ENCODE data around the gene RHOT2. TPM values are rescaled to one million over a fixed set of nuclear protein-coding genes. Genes with fewer than 3 reads are reported as not detected.

RHOT2 gene
- polyA plus RNA-seq (ENCODE audit: insufficient read length in 3 of 3), result 10 to 100 TPM; 58.2 to 68.2 (median 60.6) TPM

DNA sequence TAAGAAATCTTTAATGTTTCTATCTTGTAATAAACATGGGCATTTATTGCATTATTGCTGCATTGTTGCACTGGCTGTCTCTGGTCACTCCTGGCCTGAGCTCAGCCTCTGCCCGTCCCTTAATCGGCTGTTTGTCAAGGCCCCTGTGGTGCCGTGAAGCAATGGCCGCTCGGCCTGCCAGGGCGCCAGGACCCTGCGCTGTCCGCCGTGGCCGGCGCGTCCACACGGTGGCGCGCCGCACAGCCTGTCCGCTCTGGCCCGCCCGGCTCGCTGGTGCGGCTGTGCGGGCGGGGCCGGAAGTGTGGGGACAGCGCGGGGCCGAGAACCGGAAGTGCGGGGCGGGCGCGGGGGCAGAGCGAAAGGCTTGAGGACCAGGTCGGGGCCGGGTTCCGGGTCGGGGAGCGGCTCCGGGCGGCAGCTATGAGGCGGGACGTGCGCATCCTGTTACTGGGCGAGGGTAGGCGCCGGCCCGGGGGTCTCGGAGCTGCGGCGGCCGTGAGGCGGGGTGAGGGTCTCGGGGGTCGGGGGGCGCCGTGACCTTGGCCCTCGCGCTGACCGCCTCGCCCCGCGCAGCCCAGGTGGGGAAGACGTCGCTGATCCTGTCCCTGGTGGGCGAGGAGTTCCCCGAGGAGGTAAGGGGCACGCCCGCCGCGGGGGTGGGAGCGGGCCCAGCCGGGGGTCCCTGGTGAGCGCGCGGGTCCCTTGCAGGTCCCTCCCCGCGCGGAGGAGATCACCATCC is at the start of gene RHOT2:
Gene RHOT2 (plus strand): TSS at position 353 of the 739 bp plus-strand sequence. CDS start 68 bp downstream, at position 421.
- DNase-seq (ENCODE audit: low read depth in 3 of 3, low spot score in 2 of 3), result peak in 2 of 3 donors; percentile 78 to 84

DNA sequence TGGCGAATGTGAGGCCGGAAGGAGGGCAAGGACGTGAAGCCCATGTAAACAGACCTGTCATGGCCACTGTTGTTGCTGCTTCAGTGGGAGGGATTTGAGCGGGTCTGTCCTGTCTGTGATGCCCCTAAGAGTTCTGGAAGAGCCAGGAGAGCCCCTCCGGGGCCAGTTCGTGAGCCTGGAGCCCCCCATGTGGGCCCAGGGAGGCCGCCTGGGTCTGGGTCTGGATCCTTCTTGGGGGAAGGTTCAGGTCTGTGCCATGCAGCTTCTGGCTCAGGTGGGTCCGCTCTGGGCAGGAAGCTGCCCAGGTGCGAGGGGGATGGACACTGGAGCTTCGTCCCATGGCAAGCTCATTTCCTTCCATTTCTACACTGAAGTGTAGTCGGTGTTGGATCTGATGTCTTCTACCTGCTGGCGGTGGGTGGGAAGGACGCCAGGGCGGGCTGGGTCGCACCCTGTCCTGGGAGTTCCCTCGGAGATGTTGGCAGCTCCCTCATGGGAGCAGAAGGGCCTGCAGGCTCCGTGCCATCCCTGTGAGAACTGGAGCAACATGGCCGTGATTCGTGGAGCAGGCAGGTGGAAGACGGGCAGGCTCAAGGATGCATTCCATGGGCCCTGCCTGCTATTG is 48.3 kb upstream of the RHOT2 start:
- DNase-seq (ENCODE audit: low read depth in 3 of 3, low spot score in 2 of 3), result no peak

DNA sequence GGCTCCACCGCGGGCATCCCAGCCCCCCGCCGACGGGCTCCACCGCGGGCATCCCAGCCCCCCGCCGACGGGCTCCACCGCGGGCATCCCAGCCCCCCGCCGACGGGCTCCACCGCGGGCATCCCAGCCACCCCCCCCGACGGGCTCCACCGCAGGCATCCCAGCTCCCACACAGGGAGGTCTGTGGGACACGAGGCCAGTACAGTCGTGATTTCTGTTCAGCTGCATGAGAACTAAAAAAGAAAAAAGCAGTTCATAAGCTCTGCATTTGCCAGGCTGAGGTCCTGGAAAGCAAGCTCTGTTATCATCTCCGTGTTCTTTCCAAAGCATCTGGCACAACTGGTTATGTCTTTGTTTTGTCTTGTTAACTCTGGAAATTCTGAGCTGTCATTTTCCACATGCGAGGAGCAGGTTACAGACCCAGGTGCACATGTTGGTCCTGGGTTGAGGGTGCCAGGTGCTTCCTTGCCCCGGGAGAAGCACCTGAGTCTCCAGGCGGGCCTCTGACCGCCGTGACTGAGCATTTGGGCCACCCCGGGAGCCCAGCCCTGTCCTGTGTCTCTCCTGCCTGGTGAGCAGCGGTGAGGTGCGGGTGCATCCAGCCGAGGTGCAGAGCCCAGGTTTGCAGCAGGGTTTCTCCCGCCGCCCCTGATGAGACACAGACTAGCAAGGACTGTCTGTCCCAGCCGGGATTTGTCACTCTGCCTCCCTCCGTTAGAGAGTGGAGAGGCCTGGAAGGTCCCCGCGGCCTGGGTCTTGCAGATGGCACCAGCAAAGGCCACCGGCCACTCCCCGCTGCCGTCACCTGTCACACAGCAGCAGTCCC is 47.0 kb upstream of the RHOT2 start:
- DNase-seq (ENCODE audit: low read depth in 3 of 3, low spot score in 2 of 3), result no peak

DNA sequence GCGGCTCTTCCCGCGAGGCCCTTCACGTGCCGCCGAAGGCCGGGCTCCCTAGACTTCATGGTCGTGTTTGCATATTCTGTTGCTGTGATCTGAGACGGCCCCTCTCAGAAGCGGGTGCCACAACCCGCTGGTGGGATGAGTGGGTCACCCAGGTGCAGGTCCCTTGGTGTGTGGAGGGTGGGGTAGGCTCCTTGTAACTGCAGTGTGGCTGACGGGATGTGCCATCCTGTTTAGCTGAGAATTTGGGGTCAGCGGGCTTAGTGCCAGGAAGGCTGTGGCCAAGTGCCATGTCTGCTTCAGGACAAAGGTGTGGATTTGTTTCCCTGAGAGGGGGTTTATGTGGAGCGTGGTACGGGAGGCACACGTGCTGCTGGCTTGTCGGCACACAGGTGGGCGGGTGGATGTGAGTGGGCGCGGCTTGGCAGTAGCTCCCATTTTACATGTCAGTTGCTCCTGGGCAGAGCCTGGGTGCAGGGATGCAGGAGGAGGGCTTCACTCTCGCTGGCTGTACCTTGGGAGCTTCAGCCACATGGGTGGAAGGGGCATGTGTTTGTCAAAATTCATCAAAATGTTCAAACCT is 46.3 kb upstream of the RHOT2 start:
- no peak for DNase-seq (ENCODE audit: low read depth in 3 of 3, low spot score in 2 of 3)

DNA sequence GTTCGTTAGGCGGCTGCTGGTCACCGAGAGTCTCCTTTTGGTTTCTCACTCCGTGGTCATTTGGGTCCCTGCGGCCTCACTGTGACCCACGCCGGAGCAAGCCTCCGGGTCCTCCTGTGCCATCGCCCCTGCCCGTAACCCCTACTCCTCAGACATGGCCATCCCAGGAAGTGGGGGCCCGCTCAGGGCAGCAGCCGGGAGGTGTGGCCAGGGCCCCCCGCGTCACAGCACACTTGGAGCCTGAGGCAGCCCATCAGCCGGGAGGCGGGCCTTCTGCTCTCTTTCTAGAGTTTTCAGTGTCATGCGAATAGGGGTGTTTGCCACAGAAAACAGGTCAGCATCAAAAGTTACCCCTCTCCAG is 45.0 kb upstream of the RHOT2 start:
- DNase-seq (ENCODE audit: low read depth in 3 of 3, low spot score in 2 of 3), result no peak

DNA sequence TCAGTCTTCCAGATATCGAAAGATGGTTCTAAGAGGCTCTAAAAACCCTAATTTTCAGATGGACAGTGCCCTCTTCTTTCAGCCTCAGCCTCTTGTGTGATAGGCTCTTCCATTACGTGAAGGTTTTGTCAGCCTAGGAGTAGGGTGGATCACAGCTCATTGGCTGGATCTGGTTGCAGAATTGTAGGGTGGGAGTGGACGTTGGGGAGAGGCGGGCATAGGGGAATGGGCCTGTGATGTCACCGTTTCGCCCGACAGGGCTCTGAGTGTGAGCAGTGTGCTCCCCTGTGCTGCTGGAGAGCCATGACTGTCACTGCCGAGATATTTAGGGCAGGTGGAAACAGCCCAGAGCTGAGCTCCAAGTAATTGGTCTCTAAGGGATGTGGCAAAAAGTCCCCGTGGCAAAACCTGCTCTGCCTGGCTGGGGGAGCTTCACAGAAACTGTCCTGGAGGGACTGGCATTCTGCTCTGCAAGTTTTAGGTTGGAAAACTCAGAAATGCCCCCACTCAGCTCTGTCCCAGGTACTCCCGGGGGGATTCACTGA is 43.3 kb upstream of the RHOT2 start:
- no peak for DNase-seq (ENCODE audit: low read depth in 3 of 3, low spot score in 2 of 3)

DNA sequence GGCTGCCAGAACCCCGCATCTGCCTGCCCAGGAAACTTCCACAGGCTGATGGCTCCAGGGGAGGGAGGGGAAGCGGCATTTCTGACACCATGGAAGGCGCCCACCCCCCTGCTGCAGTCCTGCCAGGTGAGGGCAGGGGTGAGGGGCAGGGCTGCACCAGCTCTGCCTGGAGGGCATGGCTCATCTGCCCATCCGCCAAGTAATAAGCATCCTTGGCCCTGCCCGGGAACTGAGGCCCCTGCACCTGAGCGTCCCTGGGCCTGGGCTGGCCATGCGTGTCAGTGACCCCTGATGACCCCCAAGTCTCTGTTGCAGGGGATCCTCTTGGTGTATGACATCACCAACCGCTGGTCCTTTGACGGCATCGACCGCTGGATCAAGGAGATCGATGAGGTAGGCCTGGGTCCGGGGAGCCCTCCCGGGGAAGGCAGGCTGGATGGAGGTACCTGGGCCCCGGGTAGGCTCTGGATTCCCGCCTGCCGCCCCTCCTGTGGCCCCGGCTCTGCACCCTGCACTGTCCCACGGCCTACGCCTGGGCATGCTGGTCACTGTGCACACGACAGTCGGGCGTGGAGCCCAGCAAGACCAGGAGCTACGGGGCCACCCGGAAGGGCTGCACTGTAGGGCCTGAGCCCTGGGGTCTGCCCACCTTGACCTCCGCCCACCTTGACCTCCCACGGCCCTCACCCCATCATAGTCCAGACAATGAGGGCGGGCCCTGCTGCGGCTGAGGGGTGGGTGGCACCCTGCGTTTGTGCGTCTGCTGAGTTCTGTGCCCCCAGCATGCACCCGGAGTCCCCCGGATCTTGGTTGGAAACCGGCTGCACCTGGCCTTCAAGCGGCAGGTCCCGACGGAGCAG is 42.6 kb upstream of the RHOT2 start:
- DNase-seq (ENCODE audit: low read depth in 3 of 3, low spot score in 2 of 3), result no peak

DNA sequence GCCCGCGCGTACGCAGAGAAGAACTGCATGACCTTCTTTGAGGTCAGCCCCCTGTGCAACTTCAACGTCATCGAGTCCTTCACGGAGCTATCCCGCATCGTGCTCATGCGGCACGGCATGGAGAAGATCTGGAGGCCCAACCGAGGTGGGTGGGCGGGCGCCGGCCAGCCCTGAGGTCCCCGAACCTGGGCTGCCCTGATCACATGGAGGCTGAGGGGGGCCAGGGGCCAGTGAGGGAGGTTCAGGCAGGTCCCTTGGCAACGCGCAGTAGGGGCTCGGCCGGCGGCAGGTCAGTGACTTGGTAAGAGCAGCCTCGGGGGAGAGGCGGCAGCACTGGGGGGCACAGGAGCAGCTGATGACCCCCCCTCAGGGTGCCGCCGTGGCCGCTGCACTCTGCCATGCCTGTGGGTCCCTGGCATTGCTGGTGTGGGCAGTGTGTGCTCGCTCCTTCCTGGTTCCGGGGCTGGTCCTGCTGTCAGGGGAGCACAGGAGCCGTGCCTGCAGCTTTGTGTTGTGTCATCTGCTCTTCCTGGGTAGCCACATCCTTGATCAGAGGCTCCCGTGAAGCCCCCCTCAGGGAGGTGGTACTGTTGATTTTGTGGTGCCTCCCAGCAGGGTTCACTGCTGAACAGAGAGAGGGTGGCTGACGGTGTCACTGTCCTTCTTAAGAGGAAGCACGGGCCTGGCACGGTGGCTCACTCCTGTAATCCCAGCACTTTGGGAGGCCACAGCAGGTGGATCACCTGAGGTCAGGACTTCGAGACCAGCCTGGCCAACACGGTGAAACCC is 41.8 kb upstream of the RHOT2 start:
- no peak for DNase-seq (ENCODE audit: low read depth in 3 of 3, low spot score in 2 of 3)

DNA sequence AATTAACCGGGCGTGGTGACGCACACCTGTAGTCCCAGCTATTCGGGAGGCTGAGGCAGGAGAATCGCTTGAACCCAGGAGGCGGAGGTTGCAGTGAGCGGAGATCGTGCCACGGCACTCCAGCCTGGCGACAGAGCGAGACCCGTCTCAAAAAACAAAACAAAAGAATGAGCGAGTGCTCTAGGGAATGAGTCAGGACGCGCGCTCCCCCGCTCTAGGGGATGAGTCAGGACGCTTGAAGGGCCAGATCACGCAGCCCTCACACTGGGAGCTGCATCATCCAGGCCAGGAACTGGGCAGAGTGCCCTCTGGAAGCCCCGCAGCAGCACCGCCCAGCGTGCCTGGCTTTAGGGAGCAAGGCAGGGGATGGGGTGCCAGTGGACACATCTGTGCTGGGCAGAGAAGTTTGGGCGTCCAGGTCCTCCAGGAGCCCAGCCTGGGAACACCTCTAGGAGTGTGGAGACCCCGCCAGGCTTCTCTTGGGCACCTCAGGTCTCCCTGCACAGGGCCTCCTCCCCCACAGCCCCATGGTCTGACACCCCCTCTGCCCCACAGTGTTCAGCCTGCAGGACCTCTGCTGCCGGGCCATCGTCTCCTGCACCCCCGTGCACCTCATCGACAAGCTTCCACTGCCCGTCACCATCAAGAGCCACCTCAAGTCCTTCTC is 41.0 kb upstream of the RHOT2 start:
- DNase-seq (ENCODE audit: low read depth in 3 of 3, low spot score in 2 of 3), result no peak

DNA sequence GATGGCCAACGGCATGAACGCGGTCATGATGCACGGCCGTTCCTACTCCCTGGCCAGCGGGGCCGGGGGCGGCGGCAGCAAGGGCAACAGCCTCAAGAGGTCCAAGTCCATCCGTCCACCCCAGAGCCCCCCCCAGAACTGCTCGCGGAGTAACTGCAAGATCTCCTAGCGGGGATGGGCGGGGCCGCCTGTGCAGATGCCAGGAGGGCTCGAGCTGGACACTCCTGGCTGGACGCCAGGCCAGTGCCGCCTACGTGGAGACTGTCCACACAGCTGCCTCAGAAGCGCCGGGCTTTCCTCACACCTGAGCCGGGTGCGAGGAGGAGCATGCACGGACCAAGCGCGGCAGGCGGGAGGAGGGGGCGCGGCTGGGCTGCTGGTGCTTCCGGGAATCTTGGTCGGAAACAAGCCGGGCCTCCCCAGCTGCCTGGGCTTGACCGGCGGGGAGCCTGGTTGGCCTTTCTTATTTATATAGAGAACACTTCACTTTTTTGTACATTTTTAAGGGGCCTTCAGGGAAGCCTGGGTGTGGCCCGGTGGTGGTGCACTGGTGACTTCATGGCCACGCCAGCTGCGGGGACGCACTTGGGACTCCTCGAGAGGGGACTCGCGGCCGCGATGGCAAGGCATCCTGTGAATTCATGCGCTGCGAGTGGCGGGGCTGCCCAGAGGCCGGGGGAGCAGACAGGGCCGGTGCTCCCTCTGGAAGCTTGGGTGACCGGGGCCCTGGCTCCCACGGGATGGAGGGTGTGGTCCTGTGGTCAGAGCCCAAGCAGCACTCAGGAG is 40.3 kb upstream of the RHOT2 start:
- DNase-seq (ENCODE audit: low read depth in 3 of 3, low spot score in 2 of 3), result no peak

DNA sequence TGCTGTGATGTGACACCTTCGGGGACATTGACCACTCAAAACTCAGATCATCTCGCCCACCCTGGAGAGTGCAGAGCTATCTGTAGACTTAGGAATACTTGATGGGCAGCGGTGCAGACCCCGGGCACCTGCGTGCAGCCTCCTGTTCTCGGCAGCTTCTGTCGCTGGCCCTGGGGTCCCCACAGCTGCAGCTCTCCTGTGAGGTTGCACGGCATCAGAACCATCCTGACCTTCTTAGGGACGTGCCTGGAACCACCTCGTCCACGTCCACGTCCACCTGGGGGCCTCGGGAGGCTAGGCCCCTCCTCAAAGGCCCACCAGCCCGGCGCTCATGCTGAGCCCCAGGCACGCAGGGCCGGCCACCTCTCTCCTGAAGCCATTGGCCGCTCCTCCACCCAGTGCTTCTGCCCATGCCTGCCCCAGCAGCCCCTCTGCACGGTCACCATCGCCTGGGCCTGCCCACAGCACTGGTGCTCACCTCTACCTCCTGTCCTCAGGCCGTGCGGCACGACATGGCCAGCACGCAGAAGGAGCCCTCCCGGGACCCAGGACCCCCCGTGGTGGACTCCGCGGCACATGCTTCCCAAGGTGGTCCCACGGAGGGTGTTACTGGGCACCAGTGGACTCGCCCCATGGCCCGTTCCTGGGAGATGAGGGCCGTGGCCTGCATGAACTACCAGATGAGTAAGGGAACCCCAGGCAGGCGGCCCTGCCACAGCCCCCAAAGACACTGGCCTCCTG is 39.4 kb upstream of the RHOT2 start:
- no peak for DNase-seq (ENCODE audit: low read depth in 3 of 3, low spot score in 2 of 3)

DNA sequence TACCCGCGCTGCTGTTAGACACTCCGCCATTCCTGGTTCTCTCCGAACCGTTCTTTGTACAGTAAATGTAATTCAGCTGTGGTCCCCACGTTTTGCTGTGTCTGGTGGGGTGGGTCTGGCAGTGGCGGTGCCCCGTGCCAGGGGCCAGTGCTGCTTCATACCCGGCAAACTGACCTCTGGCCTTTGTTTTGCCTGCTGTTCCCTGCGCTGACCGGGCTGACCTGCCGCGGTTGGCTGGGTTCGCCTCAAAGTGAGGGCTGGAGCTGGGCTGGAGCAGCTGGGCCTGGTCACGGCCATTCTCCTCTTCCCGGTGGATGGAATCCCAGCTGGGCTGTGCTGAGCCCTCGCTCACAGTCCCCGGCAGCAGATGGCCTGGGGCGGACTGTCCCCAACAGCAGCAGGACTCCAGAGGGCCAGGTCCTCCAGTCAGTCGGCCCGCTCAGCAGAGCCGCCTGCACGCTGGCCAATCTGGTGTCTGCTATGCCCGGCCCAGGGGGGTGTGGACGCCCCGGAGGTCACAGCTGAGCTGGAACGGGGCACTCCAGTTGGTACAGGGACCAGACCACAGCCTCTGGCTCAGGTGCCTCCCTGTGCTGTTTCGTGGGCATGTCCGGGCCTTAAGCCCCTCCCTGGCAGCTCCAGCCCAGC is 38.6 kb upstream of the RHOT2 start:
- DNase-seq (ENCODE audit: low read depth in 3 of 3, low spot score in 2 of 3), result no peak

DNA sequence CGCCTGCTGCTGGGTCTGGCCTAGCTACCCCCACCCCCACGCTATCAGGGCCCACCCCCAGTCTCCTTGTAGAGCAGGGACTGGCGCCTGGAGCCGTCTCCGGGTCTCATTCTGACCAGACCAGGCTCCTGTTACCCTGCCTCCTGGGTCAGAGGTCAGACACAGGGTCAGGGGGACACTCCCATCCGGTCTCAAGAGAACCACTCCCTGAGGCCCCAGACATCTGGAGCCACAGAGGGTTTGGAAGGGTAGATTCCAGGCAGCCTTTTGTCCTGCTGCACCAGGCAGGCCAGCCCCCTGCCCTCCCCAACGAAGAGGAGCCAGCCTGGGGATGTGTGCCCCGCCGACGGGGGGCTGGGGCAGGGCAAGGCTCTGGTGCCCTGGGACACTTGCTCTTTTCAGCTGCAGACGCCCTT is 38.1 kb upstream of the RHOT2 start:
- no peak for DNase-seq (ENCODE audit: low read depth in 3 of 3, low spot score in 2 of 3)

DNA sequence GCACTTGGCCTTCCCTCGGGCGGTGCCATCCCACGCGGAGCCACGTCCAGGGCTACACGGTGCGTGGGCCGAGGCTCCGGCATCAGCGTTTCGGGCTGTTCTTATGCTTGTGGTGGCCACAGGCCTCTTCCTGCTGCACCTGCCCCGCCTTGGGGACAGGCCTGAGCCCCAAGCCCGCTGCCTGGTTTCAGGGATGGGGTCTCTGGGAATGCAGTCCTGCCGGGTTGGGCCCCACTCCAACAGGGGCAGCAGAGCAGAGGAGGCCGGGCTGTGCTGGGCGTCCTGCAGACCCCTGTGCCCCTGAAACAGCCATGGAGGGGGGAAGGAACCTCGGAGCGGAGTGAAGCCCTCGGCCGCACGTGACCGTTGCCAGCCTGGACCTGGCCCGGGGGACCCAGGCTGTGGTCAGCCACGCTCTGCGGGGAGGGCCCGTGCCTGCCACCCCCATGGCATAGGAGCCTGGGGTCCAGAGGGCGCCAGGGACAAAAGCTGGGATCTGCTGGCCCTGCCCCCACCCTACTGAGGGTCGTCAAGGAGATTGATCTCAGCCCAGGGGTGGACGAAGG is 37.6 kb upstream of the RHOT2 start:
- no peak for DNase-seq (ENCODE audit: low read depth in 3 of 3, low spot score in 2 of 3)

DNA sequence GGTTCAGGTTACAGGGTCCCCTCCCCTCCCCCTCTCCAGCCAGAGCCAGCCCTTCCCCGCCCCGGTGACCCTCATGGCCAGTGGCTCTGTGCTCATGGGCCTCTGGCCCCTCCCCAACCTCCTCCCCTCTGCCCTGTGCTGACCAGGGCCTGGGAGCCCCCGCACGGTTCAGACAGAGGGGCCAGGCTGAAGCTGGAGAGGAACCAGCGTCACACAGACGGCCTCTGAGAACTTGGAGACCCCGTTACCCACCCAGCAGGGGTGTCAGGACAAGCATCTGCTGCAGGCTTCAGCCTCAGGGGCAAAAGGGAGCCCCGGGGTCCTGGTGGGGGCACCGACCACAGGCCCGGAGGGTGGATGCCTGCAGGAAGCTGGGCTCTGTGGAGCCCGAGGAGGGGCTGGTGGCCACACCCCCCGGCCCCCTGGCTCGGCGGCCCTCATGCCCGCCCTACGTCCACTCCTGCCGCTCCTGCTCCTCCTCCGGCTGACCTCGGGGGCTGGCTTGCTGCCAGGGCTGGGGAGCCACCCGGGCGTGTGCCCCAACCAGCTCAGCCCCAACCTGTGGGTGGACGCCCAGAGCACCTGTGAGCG is 37.0 kb upstream of the RHOT2 start, which contains the start of gene WFIKKN1:
Gene WFIKKN1 (plus strand): TSS at position 171 of the 591 bp plus-strand sequence. CDS start 269 bp downstream, at position 440.
- no peak for DNase-seq (ENCODE audit: low read depth in 3 of 3, low spot score in 2 of 3)
